ENCODE measurements around the gene XPNPEP1.
"Not testable (repeated sequence)": the region's sequence is repeated elsewhere in the genome, so short reads cannot be mapped to it uniquely, and the experiment has no call there.

Gene XPNPEP1

DNA sequence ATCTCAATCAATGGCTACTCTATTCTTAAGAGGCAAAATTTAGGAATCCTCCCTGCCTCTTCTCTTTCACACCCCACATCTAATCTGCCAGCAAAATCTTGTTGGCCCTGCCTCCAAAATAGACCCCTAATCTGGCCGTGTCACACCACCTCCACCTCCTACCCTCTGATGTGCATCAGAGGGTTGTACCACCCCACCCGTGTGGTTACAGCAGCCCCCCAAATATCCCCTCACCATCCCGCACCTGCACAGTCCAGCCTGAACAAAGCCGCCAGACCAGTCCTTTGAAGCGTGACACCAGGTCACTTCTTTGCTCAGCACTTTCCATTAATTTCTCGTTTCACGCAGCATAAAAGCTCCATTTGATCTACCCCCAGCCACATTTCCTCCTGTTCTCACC lies 776 bp upstream of the XPNPEP1 start:
- DNase-seq (ENCODE audit: low read depth), result no peak

DNA sequence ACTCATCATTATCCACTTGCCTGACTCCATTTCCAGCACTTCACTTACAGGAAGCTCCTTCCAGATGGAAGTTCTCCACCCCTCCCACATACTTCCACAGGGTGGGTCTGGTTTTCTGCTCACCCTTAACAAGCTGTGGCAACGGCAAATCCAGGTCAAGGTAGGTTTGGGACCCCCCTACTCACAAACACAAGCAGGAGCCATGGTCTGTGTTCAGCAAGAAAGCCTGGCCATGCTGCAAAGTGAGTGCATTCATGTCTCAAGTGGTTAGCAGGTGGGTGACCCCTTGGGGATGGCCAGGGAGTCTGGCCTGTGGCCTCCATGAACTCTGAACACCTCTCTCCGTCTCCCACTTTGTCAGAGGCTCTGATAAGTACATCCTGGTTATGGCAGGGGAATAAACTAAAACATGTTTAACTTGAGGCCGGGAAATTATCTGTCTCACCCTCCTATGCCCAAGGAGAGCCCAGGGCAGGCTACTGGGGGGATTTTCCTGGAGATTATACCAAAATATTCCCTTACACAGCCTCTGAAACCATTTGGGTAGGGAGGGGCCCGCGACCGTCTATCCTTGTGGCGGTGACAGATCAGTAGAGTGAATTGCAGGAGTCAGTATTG lies 844 bp downstream of the XPNPEP1 start:
- DNase-seq (ENCODE audit: low read depth), result no peak

GRCh38 chr10:109920016-109920415 lies 3.3 kb downstream of the XPNPEP1 start:
- DNase-seq (ENCODE audit: low read depth), result no peak

DNA sequence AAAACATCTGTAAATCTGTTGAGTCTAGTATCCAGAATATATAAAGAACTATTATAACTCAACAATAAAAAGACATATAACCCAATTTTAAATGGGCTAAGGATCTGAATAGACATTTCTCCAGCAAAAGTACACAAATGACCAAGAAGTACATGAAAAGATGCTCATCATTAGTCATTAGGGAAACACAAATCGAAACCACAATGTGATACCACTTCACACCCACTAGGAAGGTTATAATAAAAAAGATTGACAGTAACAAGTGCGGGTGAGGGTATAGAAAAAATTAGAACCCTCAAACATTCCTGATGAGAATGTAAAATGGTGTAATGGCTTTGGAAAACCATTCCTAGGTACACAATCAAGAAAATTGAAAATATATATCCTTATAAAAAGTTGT lies 4.1 kb downstream of the XPNPEP1 start:
- no peak for DNase-seq (ENCODE audit: low read depth)

GRCh38 chr10:109918707-109919106 lies 4.6 kb downstream of the XPNPEP1 start:
- not testable (repeated sequence) for DNase-seq (ENCODE audit: low read depth)

DNA sequence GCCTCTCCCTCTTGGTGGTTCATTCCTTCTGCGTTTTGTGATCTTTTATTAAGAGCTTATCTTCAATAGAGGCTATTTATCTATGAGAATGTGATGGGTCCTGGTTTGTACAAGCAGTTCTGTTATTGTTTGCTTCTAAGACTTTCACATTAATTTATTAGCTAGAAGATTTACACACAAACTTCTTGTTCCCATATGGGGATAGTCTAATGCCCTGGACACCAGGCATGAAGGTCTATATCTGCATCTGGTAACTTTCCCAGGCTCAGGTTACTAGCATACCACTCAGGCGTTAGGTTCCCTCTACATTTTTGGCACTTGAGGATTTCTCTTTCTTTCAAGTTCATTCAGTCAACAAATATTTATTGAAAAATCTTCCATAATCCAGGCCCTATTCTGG lies 7.7 kb downstream of the XPNPEP1 start:
- no peak for DNase-seq (ENCODE audit: low read depth)

DNA sequence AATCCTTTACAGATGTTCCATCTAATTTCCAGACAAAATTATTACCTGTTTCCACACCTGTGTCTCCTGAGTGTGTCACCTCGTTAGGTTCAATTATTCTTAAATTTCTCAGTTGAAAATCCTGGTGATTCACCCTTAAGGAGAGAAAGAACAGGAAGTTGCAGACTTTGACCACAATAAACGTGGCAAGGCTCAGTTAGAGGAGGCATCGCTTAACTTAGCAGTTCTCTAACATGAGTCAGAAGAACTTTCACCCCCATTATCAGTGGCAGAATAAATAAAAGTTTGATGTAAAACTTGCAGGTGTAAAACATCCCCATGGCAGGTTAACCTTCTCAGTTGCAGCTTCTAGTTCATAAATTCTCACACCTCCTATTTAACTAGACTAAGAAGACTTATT lies 8.3 kb downstream of the XPNPEP1 start:
- DNase-seq (ENCODE audit: low read depth), result peak; percentile 59

DNA sequence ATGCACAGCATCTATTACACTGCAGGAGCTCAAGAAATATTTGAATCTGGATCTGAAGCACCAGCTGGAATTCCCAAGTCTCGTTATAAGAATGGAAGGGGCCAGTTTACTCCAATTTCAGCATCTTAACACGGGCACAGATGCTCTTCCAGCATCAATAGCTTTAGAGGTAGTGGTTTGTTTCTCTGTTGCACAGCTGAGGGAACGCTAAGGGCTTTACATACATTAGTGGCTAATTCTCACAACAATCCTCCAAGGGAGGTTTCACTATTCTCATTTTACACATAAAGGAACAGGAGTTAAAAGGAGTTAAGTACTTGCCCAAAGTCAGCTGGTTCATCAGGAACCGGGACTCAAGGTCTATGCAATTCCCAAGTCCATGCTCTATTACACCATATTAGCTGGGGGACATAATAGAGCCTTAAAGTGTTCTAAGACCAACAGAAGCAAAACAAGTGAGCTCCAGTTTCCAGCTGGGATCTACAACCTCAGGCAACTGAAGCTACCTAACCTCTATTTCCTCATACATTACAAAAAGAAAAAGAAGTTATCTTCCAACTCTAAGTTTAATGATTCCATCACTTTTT lies 9.9 kb downstream of the XPNPEP1 start:
- no peak for DNase-seq (ENCODE audit: low read depth)

- DNase-seq (ENCODE audit: low read depth), result no peak
Observed at GRCh38 chr10:109912335-109913281, 10.7 kb downstream of the XPNPEP1 start.

DNA sequence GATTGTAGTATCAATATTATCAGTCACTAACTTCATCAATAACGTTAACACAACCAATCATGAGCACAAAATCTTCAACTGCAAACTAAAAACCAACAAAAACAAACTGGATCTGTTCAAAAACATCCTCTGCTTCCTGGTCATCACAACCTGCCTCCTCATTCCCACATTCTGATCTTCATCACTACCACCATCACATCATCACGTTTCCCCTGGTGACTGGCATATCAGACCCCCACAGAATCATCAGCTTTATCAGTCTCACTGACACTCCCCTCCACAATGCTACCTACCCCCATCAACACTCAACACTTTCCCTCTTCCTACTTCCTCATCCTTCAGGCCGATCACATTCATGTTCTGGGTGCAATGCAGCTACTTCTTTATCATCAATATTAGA lies 11.4 kb downstream of the XPNPEP1 start:
- no peak for DNase-seq (ENCODE audit: low read depth)

DNA sequence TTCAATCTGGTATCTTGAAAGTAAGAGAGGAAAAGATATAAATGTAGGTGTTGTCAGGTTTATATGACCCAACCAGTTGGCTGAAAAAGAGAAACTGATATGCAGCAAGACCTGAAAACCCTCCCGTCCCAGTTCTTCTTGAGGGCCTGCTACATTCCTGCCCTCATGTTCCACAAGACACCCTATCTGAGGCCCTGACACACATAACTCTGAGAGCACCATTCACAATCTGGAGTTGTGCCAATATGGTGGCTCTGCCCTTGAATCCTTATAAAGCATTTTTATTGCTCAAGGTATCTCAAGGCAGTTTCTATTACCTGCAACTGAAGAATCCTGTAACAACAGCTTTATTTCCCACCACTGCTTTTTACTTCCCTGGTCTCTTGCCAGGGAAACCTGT lies 17.0 kb downstream of the XPNPEP1 start:
- no peak for DNase-seq (ENCODE audit: low read depth)

- DNase-seq (ENCODE audit: low read depth), result no peak
Observed at GRCh38 chr10:109904397-109904796, 18.9 kb downstream of the XPNPEP1 start.

- DNase-seq (ENCODE audit: low read depth), result no peak
Observed at GRCh38 chr10:109902992-109903947, 20.0 kb downstream of the XPNPEP1 start.

DNA sequence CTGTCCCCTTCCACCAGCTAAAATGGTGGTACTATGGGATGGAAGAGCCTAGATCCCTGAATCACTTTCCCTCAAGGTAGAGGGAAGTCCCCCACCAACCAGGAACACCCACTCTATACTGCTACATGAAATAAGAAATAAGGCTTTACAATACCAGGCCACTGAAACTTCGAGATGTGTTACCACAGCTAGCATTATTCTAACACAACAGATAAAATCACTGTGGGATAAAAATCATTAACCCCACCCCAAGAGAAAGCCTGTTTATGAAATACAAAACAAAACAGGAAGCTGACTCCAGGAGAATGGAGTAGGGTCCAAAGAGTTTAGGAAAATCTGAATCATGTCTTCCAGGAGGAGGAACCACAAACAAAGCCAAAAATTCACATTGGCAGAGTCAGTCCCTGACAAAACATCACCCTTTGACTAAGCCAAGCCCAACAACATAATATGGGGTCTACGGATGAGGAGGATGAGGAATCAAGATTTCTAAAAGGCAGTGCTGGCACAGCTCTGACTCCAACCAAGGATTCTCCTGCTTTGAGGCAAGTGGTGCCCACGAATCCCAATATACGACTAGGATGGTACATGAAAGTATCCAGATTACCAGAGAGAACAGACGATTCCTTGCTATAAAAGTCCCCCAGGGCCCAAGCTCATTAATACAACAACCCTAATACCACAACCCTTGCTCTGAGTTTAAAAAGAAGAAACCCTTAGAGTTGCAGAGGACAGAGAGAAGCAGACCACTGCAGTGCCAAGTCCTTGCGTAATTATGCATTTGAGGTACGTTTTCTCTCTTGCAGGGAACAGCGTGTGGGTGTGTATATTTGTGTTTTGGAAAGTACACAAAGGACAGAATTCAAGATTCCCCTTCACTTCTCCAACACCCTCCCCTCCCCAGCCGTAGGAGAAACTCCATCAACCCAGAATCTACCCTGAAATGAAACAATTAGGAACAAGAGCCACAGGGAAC lies 23.7 kb downstream of the XPNPEP1 start:
- no peak for DNase-seq (ENCODE audit: low read depth)

GRCh38 chr10:109898666-109899355 lies 24.5 kb downstream of the XPNPEP1 start:
- DNase-seq (ENCODE audit: low read depth), result no peak

DNA sequence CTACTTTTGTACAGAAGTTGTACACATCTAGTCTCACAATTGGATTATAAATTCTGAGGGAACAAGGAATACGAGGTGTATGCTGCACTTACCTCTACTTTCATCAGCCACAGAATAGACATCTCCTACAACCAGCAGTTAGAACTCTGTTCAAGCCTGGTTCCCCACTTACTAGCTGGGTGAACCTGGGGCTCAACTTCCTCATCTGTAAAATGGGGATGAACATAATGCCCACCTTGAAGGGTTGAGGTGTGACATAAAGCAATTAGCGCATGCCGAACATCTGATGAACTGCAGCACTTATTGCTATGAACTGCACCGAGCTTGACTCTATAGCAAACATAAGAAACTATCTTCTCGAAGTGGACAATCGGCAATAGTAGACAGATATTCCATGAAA lies 25.3 kb downstream of the XPNPEP1 start:
- no peak for DNase-seq (ENCODE audit: low read depth)

- DNase-seq (ENCODE audit: low read depth), result no peak
Observed at GRCh38 chr10:109895848-109896247, 27.5 kb downstream of the XPNPEP1 start.

DNA sequence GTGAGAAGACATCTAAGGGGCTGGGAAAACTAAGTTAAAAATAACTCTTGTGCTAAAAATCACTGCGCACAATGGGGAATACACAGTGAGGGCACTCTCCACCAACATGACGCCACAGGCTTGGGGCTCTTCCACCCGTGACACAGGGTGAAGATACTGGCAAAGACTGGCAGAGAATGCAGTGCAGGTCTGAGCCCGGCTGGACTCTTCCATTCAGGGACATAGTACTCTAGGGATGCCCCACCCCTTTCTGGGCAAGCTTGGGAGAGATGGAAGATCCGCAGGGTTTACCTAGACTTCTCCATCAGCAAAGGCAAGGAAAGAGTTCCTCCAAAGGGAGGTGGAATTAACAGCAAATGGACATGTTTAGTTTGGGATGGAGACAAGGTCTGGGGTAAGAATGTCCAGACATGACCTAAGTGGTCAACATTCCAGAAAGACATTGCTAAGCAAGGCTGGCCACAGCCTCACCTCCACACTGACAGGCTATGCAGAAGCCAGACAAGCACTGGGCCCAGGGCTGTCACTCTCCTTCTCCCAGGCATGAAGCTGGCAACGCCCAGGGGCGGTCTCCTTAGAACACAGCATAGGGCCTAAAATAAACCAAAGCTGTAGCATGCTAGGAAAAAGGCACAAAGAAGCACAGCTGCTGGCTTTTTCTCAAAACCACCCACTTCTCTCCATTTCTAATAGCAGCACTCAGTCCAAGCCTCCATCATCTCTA lies 28.1 kb downstream of the XPNPEP1 start:
- DNase-seq (ENCODE audit: low read depth), result no peak

DNA sequence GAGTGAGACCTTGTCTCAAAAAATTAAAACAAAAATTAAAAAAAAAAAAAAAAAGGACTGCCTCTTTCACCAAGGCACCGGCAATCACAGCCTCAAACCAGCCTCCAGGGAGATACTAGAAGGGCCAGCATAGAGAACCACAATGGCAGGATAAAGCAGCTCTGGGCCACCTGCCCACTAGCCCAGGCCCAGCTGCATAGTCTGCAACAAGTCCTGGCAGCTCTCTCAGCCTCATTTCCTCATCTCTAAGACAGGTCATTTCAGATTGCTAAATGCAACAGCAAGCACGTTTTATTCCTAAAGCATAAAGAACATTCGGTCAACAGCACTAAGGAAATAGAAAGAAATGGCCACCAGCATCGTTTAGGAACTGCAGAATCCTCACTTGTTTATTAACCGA lies 28.8 kb downstream of the XPNPEP1 start:
- DNase-seq (ENCODE audit: low read depth), result no peak

Data from stimulated activated CD4-positive, alpha-beta T cell treated with anti-CD3 and anti-CD28 coated beads, Interleukin-2, amount 100 ng/mL, for 4 hours (primary cell).